Measurements from ENCODE around the gene ADAM22. TPM values are rescaled to one million over a fixed set of nuclear protein-coding genes. Genes with fewer than 3 reads are reported as not detected.

Gene ADAM22
- total and polyA plus RNA-seq, 2 of the 4 experiments (the other 2 are of a cell fraction), result 0.03 to 0.18 TPM

DNA sequence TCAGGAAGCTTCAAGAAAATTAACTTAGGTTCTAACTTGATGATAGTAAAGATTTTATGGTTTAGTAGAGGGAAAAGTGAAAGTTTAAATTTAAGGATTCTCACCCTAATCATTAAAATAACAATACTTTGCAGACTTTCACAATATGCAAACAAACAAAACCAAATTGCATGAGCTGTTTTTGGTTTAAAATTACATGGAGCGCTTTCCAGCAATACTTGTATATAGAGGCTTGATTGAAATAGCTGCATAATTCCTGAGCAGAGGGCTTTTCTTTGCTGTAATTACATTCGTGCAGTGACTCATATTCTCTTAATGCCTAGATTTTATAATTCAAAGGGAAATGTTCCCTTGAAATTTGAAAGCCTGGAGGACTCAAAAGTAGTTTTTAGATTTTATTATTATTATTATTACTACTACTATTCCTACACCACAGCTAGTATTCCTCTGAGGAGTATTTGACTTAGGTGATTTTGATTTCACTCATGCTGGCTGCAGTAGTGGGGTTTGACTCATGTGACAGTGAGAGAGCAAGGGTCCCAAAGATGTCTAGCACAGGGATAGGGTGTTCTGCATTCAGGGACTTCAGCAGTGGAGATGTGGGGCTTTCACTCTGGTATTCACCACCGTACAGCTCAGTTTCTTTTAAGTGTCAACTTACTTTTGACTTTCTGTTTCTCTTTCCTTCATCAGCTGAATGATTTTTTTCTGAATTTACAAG, 138.1 kb downstream of the ADAM22 start:
- dilution Hi-C loops (cut with HindIII; ENCODE audit: low sequenced_read_pairs, unreplicated experiment), result no loop called here

More for the DNA sequence above, 138.1 kb downstream of the ADAM22 start:
- Histone ChIP-seq H4K5ac (ENCODE audit: low read depth, low read length) (no peak overlapping the region), H3K27ac (ENCODE audit: insufficient read depth, low read length) (no peak overlapping the region), H2BK120ac (ENCODE audit: low read depth, low read length) (no peak overlapping the region), H2BK15ac (ENCODE audit: low read depth, low read length) (no peak overlapping the region), H3K36me3 (ENCODE audit: control insufficient read depth, insufficient read depth, low read length) (no peaks in the 10 kb centered on the region), H3K4me3 (ENCODE audit: insufficient read depth, low read depth, low read length) (no peak overlapping the region), H2AK5ac (ENCODE audit: low read depth, low read length) (no peak overlapping the region), H3K4ac (ENCODE audit: low read depth, low read length) (no peak overlapping the region), H2AFZ (replicated peaks; ENCODE audit: low read length, poor library complexity) (no peak overlapping the region), H3K79me1 (ENCODE audit: low read depth in 1 of 2, low read length in 2 of 2) (no peaks in the 10 kb centered on the region), H4K8ac (ENCODE audit: low read depth in 2 of 2, low read length in 2 of 2) (no peak overlapping the region), H3K56ac (ENCODE audit: extremely low read depth, insufficient read depth, low read length) (no peak overlapping the region), H3K4me1 (ENCODE audit: control insufficient read depth, insufficient read depth, low read length) (no peaks in the 10 kb centered on the region), H3K9me3 (ENCODE audit: control insufficient read depth, insufficient read depth, low read length) (no peaks in the 10 kb centered on the region), H3K14ac (replicated peaks; ENCODE audit: low read depth, low read length) (no peak overlapping the region), H3K9me1 (ENCODE audit: insufficient read depth, low read length) (no peaks in the 10 kb centered on the region), H4K20me1 (ENCODE audit: insufficient read depth, low read length) (no peaks in the 10 kb centered on the region), H2BK5ac (ENCODE audit: low read depth, low read length, poor library complexity, severe bottlenecking) (no peak overlapping the region), H4K91ac (ENCODE audit: insufficient read depth, low read depth, low read length) (no peak overlapping the region), H3K9ac (ENCODE audit: low read depth, low read length) (no peak overlapping the region), H3K27me3 (ENCODE audit: control insufficient read depth, insufficient read depth, low read length) (no peaks in the 10 kb centered on the region), H3K18ac (ENCODE audit: low read depth, low read length) (no peak overlapping the region), H3K4me2 (ENCODE audit: low read depth, low read length) (no peak overlapping the region), H3K23ac (ENCODE audit: low read depth, low read length) (no peak overlapping the region), H2AK9ac (replicated peaks; ENCODE audit: low read depth, low read length, poor library complexity) (no peak overlapping the region), H2BK20ac (ENCODE audit: low read depth, low read length) (no peak overlapping the region)
- WGBS, 2 experiments (ENCODE audit: extremely low coverage in 2 of 2, insufficient read length in 1 of 2), result no CpG with 5 or more reads among the region's 3 CpGs
- in situ Hi-C loops (cut with MboI; ENCODE audit: low sequenced_read_pairs), result no loop called here
- CTCF ChIA-PET, result no interaction called here
- intact Hi-C loops (cut with micrococcal nuclease), result no loop called here
- no peak for DNase-seq
- TF ChIP-seq, protein P1, sequence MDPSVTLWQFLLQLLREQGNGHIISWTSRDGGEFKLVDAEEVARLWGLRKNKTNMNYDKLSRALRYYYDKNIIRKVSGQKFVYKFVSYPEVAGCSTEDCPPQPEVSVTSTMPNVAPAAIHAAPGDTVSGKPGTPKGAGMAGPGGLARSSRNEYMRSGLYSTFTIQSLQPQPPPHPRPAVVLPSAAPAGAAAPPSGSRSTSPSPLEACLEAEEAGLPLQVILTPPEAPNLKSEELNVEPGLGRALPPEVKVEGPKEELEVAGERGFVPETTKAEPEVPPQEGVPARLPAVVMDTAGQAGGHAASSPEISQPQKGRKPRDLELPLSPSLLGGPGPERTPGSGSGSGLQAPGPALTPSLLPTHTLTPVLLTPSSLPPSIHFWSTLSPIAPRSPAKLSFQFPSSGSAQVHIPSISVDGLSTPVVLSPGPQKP (IDR thresholded peaks at IDR 0.05; ENCODE audit: borderline replicate concordance, low read depth, low read length), result no peak
- TF ChIP-seq SMC3 (IDR thresholded peaks at IDR 0.05; ENCODE audit: low read depth, low read length) (no peak), CEBPB (IDR thresholded peaks at IDR 0.05; ENCODE audit: low read depth, low read length) (no peak), MXI1 (IDR thresholded peaks at IDR 0.05; ENCODE audit: borderline replicate concordance, low read depth, low read length) (no peak), POLR2A (IDR thresholded peaks at IDR 0.05; ENCODE audit: low read depth, low read length) (no peak), MAFK (IDR thresholded peaks at IDR 0.05; ENCODE audit: low read depth, low read length) (no peak), BHLHE40 (IDR thresholded peaks at IDR 0.05; ENCODE audit: low read depth, low read length) (no peak), MAZ (IDR thresholded peaks at IDR 0.05; ENCODE audit: borderline replicate concordance, low read depth, low read length) (no peak), FOS (IDR thresholded peaks at IDR 0.05; ENCODE audit: low read depth, low read length) (no peak)
- TF ChIP-seq, protein P2, sequence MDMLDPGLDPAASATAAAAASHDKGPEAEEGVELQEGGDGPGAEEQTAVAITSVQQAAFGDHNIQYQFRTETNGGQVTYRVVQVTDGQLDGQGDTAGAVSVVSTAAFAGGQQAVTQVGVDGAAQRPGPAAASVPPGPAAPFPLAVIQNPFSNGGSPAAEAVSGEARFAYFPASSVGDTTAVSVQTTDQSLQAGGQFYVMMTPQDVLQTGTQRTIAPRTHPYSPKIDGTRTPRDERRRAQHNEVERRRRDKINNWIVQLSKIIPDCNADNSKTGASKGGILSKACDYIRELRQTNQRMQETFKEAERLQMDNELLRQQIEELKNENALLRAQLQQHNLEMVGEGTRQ (IDR thresholded peaks at IDR 0.05; ENCODE audit: low read depth, low read length), result no peak
- TF ChIP-seq, protein P3, sequence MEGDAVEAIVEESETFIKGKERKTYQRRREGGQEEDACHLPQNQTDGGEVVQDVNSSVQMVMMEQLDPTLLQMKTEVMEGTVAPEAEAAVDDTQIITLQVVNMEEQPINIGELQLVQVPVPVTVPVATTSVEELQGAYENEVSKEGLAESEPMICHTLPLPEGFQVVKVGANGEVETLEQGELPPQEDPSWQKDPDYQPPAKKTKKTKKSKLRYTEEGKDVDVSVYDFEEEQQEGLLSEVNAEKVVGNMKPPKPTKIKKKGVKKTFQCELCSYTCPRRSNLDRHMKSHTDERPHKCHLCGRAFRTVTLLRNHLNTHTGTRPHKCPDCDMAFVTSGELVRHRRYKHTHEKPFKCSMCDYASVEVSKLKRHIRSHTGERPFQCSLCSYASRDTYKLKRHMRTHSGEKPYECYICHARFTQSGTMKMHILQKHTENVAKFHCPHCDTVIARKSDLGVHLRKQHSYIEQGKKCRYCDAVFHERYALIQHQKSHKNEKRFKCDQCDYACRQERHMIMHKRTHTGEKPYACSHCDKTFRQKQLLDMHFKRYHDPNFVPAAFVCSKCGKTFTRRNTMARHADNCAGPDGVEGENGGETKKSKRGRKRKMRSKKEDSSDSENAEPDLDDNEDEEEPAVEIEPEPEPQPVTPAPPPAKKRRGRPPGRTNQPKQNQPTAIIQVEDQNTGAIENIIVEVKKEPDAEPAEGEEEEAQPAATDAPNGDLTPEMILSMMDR (conservative IDR thresholded peaks at IDR 0.05; ENCODE audit: low read depth, low read length), result no peak
- no TSS peak for BruUV-seq (replicated peaks)
- POLR2A ChIA-PET (ENCODE audit: unreplicated experiment), result no interaction called here
- ATAC-seq (ENCODE audit: low read depth), result no peak

Measured in IMR-90 (cell line).